Panc1 (cell line): Measurements from ENCODE around the gene CATSPER4. TPM values are rescaled to one million over a fixed set of nuclear protein-coding genes. Genes with fewer than 3 reads are reported as not detected.

ENCODE experiments used
- ATAC-seq: fragments of 200-7000 bp; cut with Tn5 transposase; 2 replicates; pipeline ENCODE4 v1.9.1; 2020; ENCODE audit warnings: mild to moderate bottlenecking, moderate library complexity
- BruUV-seq: library from RNA; stranded (reverse); fragments of 400-500 nt; replicated peaks from 2 replicates; lab custom pipeline; 2021; lab: Mats Ljungman, UMichigan
- CTCF ChIA-PET: fragments of 300-600 bp; sonication (Branson Sonifier 250); formaldehyde crosslinking; loops from one replicate; lab custom pipeline; 2022; ENCODE audit warnings: antibody characterized with exemption; lab: Charles Lee
- POLR2A ChIA-PET: fragments of 300-600 bp; sonication (Branson Sonifier 250); formaldehyde crosslinking; loops from one replicate; lab custom pipeline; 2022; ENCODE audit warnings: antibody characterized with exemption; lab: Charles Lee
- DNase-seq: peaks from one replicate; pipeline ENCODE4 v3.0.0-alpha.2; 2010; ENCODE audit warnings: low read depth, low spot score
- H3K27ac ChIP-seq: 2 replicates; pipeline ENCODE4 v1.5.1; 2011; ENCODE audit warnings: mild to moderate bottlenecking, low read length, inconsistent platforms
- H3K27me3 ChIP-seq: fragments of 200-500 bp; sonication (Bioruptor generic); 2 replicates; pipeline ENCODE4 v1.6.0; 2014; ENCODE audit warnings: low read length, inconsistent platforms; ENCODE audit not compliant: control insufficient read depth, insufficient read depth
- H3K36me3 ChIP-seq: fragments of 200-500 bp; sonication (Bioruptor generic); 2 replicates; pipeline ENCODE4 v1.5.1; 2014; ENCODE audit warnings: inconsistent platforms, mild to moderate bottlenecking, low read length, moderate library complexity; ENCODE audit not compliant: control insufficient read depth, insufficient read depth
- H3K4me1 ChIP-seq: 2 replicates; pipeline ENCODE4 v1.5.1; 2011; ENCODE audit warnings: inconsistent platforms, mild to moderate bottlenecking, low read length, moderate library complexity; ENCODE audit not compliant: control insufficient read depth, insufficient read depth
- H3K4me3 ChIP-seq, 2 experiments: 2 replicates each; pipeline ENCODE4 v1.5.1; 2011 to 2012; ENCODE audit warnings: low read depth in 2 of 2, low read length in 2 of 2, mild to moderate bottlenecking in 2 of 2, inconsistent platforms in 1 of 2, moderate library complexity in 1 of 2
- H3K9me3 ChIP-seq: fragments of 200-500 bp; sonication (Bioruptor generic); 2 replicates; pipeline ENCODE4 v1.5.1; 2014; ENCODE audit warnings: low read depth, mild to moderate bottlenecking, inconsistent platforms, low read length, moderate library complexity; ENCODE audit not compliant: control insufficient read depth, insufficient read depth
- POLR2AphosphoS5 ChIP-seq: IDR thresholded peaks from 2 replicates; pipeline ENCODE4 v1.6.1; 2012; ENCODE audit warnings: mild to moderate bottlenecking, low read depth, low read length, moderate library complexity
- SIN3A ChIP-seq: IDR thresholded peaks from 2 replicates; pipeline ENCODE4 v1.6.1; 2012; ENCODE audit warnings: low read depth, mild to moderate bottlenecking, low read length, moderate library complexity, borderline replicate concordance; ENCODE audit not compliant: insufficient read depth
- TCF7L2 ChIP-seq: IDR thresholded peaks from 2 replicates; pipeline ENCODE4 v1.6.1; 2011; ENCODE audit warnings: mild to moderate bottlenecking, low read depth, low read length, inconsistent platforms
- in situ Hi-C: cut with HindIII; loops from 2 replicates; pipeline ENCODE4 v1.10.0; 2016; ENCODE audit warnings: low sequenced_read_pairs, low pct_unique_long_range_greater_than_20kb
- intact Hi-C: fragments of 100-400 bp; cut with micrococcal nuclease; formaldehyde crosslinking; loops from one replicate; pipeline ENCODE4 v1.10.0; 2022; ENCODE audit not compliant: unreplicated experiment
- total RNA-seq: library from RNA; stranded (reverse); gene quantifications from one replicate; pipeline ENCODE4 v1.2.1, GENCODE V29; 2021; ENCODE audit not compliant: unreplicated experiment
- TF ChIP-seq, protein P1 (sequence below), 2 experiments: IDR thresholded peaks; 2 replicates each; pipeline ENCODE4 v1.6.1; 2011 to 2012; ENCODE audit warnings: low read depth in 2 of 2, control low read depth in 1 of 2, low read length in 1 of 2, mild to moderate bottlenecking in 1 of 2, moderate library complexity in 1 of 2; ENCODE audit not compliant: insufficient read depth in 1 of 2
- TF ChIP-seq, protein P2 (sequence below): fragments of 450-650 bp; IDR thresholded peaks from 2 replicates; pipeline ENCODE4 v1.5.1; 2017; ENCODE audit warnings: mild to moderate bottlenecking

CATSPER4 gene
- total RNA-seq, 1 experiment from 2014 or later = not detected

DNA sequence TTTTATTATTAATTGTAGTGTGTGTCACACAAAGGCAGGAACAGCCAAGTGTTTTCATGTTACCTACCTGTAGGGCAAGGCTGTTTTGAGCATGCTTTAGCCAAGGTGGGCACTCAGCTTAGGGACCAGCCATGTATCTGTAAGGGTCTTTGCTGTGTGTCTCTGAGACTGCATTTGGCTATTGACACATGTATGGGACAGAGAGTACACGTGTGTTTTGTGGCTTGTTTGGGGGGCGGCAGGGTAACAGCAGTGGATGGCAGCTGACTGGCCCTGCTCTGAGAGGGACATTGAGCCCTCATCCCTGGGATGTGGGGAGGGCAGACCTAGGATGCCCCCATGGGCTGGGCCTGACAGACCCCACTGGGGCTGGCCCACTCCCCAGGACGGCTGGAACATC is 6.9 kb downstream of the CATSPER4 start:
- POLR2A ChIA-PET = no interaction called here
- intact Hi-C loops = no loop called here
- no peak for TF ChIP-seq SIN3A
- TF ChIP-seq, protein P1, sequence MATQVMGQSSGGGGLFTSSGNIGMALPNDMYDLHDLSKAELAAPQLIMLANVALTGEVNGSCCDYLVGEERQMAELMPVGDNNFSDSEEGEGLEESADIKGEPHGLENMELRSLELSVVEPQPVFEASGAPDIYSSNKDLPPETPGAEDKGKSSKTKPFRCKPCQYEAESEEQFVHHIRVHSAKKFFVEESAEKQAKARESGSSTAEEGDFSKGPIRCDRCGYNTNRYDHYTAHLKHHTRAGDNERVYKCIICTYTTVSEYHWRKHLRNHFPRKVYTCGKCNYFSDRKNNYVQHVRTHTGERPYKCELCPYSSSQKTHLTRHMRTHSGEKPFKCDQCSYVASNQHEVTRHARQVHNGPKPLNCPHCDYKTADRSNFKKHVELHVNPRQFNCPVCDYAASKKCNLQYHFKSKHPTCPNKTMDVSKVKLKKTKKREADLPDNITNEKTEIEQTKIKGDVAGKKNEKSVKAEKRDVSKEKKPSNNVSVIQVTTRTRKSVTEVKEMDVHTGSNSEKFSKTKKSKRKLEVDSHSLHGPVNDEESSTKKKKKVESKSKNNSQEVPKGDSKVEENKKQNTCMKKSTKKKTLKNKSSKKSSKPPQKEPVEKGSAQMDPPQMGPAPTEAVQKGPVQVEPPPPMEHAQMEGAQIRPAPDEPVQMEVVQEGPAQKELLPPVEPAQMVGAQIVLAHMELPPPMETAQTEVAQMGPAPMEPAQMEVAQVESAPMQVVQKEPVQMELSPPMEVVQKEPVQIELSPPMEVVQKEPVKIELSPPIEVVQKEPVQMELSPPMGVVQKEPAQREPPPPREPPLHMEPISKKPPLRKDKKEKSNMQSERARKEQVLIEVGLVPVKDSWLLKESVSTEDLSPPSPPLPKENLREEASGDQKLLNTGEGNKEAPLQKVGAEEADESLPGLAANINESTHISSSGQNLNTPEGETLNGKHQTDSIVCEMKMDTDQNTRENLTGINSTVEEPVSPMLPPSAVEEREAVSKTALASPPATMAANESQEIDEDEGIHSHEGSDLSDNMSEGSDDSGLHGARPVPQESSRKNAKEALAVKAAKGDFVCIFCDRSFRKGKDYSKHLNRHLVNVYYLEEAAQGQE (IDR thresholded peaks at IDR 0.05; ENCODE audit: insufficient read depth in 1 of 2, low read depth in 2 of 2, low read length in 1 of 2) = no peak
- TF ChIP-seq, protein P2, sequence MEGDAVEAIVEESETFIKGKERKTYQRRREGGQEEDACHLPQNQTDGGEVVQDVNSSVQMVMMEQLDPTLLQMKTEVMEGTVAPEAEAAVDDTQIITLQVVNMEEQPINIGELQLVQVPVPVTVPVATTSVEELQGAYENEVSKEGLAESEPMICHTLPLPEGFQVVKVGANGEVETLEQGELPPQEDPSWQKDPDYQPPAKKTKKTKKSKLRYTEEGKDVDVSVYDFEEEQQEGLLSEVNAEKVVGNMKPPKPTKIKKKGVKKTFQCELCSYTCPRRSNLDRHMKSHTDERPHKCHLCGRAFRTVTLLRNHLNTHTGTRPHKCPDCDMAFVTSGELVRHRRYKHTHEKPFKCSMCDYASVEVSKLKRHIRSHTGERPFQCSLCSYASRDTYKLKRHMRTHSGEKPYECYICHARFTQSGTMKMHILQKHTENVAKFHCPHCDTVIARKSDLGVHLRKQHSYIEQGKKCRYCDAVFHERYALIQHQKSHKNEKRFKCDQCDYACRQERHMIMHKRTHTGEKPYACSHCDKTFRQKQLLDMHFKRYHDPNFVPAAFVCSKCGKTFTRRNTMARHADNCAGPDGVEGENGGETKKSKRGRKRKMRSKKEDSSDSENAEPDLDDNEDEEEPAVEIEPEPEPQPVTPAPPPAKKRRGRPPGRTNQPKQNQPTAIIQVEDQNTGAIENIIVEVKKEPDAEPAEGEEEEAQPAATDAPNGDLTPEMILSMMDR = no peak
- no peak for TF ChIP-seq TCF7L2
- no peak for TF ChIP-seq POLR2AphosphoS5
- Histone ChIP-seq H3K4me1 (no peaks in the 10 kb centered on the region), H3K27me3 (no peaks in the 10 kb centered on the region), H3K36me3 (no peaks in the 10 kb centered on the region), H3K4me3 (no peak overlapping the region), H3K27ac (no peak overlapping the region), H3K9me3 (no peaks in the 10 kb centered on the region)
- CTCF ChIA-PET = no interaction called here
- in situ Hi-C loops = no loop called here
- no peak for DNase-seq
- no TSS peak for BruUV-seq
- no peak for ATAC-seq

DNA sequence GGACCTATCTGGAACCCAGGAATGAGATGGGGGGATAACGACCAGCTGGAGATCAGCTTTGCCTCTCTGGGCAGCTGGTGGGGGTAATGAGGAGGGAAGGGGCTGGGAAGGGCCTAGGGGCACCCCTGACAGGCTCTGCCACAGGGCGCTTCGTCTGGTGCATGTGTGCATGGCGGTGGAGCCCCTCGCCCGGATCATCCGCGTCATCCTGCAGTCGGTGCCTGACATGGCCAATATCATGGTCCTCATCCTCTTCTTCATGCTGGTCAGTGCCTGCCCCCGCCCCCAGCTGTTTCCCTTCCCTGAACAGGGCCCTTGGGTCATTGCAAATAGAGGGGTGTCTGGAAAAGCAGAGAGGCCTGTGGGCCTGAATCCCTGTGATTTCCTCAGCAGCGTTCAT is 7.4 kb downstream of the CATSPER4 start:
- H3K9me3 ChIP-seq = no peaks in the 10 kb centered on the region
- CTCF ChIA-PET = no interaction called here
- no TSS peak for BruUV-seq
- H3K36me3 ChIP-seq = no peaks in the 10 kb centered on the region
- no peak overlapping the region for H3K4me3 ChIP-seq
- TF ChIP-seq TCF7L2 = no peak
- no peak for TF ChIP-seq SIN3A
- TF ChIP-seq, protein P1 (IDR thresholded peaks at IDR 0.05; ENCODE audit: insufficient read depth in 1 of 2, low read depth in 2 of 2, low read length in 1 of 2) = no peak
- TF ChIP-seq, protein P2 = no peak
- no peak for TF ChIP-seq POLR2AphosphoS5
- POLR2A ChIA-PET = no interaction called here
- intact Hi-C loops = no loop called here
- H3K27me3 ChIP-seq = no peaks in the 10 kb centered on the region
- no peak overlapping the region for H3K27ac ChIP-seq
- ATAC-seq = no peak
- no peaks in the 10 kb centered on the region for H3K4me1 ChIP-seq
- in situ Hi-C loops = no loop called here
- no peak for DNase-seq
